ENCODE measurements around the gene PTPRD. TPM values are rescaled to one million over a fixed set of nuclear protein-coding genes. Genes with fewer than 3 reads are reported as not detected.

Gene PTPRD
- total RNA-seq, 2 experiments from 2014 or later, result 0.03 TPM; not detected in 1

DNA sequence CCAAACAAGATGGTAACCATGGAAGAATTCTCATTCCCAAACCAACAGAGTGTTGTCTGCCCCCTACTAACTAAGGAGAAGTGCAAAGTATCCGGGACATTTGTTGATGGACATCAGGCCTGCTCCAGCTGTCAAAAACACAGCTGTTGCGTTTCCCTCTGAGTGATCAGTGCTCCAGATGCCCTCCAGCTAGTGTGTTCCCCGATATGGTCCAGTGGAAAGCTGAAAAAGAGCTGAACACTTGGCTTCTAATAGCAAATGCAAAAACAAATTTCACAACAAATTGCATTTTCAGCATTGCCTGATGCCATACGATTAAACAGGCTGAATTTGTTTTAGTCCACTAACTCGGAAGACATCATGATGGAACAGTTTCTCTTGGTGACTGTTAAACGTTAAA, 1398.7 kb downstream of the PTPRD start:
- BruUV-seq (replicated peaks), result no TSS peak
- H3K9me2 ChIP-seq (ENCODE audit: insufficient read depth, low read length), result no peaks in the 10 kb centered on the region
- TF ChIP-seq EZH2phosphoT487 (IDR thresholded peaks at IDR 0.05; ENCODE audit: borderline replicate concordance, low read depth, low read length), result no peak
- TF ChIP-seq, protein P1, sequence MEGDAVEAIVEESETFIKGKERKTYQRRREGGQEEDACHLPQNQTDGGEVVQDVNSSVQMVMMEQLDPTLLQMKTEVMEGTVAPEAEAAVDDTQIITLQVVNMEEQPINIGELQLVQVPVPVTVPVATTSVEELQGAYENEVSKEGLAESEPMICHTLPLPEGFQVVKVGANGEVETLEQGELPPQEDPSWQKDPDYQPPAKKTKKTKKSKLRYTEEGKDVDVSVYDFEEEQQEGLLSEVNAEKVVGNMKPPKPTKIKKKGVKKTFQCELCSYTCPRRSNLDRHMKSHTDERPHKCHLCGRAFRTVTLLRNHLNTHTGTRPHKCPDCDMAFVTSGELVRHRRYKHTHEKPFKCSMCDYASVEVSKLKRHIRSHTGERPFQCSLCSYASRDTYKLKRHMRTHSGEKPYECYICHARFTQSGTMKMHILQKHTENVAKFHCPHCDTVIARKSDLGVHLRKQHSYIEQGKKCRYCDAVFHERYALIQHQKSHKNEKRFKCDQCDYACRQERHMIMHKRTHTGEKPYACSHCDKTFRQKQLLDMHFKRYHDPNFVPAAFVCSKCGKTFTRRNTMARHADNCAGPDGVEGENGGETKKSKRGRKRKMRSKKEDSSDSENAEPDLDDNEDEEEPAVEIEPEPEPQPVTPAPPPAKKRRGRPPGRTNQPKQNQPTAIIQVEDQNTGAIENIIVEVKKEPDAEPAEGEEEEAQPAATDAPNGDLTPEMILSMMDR (conservative IDR thresholded peaks at IDR 0.05; ENCODE audit: low read length), result no peak
- no peak overlapping the region for H3K4me3 ChIP-seq (ENCODE audit: low read depth, low read length, poor library complexity, severe bottlenecking)
- H3K9me3 ChIP-seq (ENCODE audit: low read length), result no peaks in the 10 kb centered on the region
- H3K4me2 ChIP-seq (ENCODE audit: low read length), result no peak overlapping the region
- no peaks in the 10 kb centered on the region for H3K79me2 ChIP-seq (ENCODE audit: insufficient read depth, low read depth, low read length)
- no peaks in the 10 kb centered on the region for H3K36me3 ChIP-seq (ENCODE audit: insufficient read depth, low read length)
- H4K20me1 ChIP-seq (ENCODE audit: insufficient read depth, low read length), result no peaks in the 10 kb centered on the region
- CTCF ChIA-PET (ENCODE audit: unreplicated experiment), result no interaction called here
- intact Hi-C loops (cut with micrococcal nuclease; ENCODE audit: unreplicated experiment), result no loop called here
- H3K27ac ChIP-seq (ENCODE audit: low read depth, low read length, poor library complexity, severe bottlenecking), result no peak overlapping the region
- POLR2A ChIA-PET, result interaction anchor here (0.5 to 1.2 kb wide), 3 partner anchors 8 to 1864 kb away, joined by 3 read pairs; no protein-coding TSS in a partner anchor
- no peak for DNase-seq (ENCODE audit: low spot score)
- no peaks in the 10 kb centered on the region for H3K4me1 ChIP-seq (ENCODE audit: insufficient read depth, low read length, poor library complexity, severe bottlenecking)
- H2AFZ ChIP-seq (ENCODE audit: low read length), result no peak overlapping the region

DNA sequence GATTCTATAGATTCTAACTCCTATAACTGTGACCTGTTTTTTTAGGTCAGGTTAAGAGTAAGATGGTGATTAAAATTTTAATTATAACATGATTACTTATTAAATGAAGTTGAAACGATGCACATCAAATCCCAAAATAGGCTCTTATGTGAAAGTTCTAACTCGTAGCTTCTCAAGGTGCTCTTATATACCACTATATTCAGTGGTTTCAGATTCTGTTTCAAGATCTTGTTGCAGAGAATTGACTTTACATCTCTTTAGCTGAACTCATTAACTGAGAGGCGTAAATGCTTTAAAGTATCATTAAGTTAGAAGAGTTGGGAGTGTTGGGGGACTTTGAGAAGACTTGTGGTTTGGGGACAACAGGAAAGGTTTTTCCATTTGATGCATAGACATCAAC, 1399.8 kb downstream of the PTPRD start:
- no peak for DNase-seq (ENCODE audit: low spot score)
- Histone ChIP-seq H3K9me3 (ENCODE audit: low read length) (no peaks in the 10 kb centered on the region), H3K27ac (ENCODE audit: low read depth, low read length, poor library complexity, severe bottlenecking) (no peak overlapping the region), H3K4me3 (ENCODE audit: low read depth, low read length, poor library complexity, severe bottlenecking) (no peak overlapping the region), H3K36me3 (ENCODE audit: insufficient read depth, low read length) (no peaks in the 10 kb centered on the region), H3K4me1 (ENCODE audit: insufficient read depth, low read length, poor library complexity, severe bottlenecking) (no peaks in the 10 kb centered on the region), H2AFZ (ENCODE audit: low read length) (no peak overlapping the region), H3K4me2 (ENCODE audit: low read length) (no peak overlapping the region), H4K20me1 (ENCODE audit: insufficient read depth, low read length) (no peaks in the 10 kb centered on the region), H3K9me2 (ENCODE audit: insufficient read depth, low read length) (no peaks in the 10 kb centered on the region), H3K79me2 (ENCODE audit: insufficient read depth, low read depth, low read length) (no peaks in the 10 kb centered on the region)
- ChIA-PET POLR2A (interaction anchor here (1.2 kb wide), 1 partner anchor 9 kb away, joined by 3 read pairs; no protein-coding TSS in a partner anchor), CTCF (ENCODE audit: unreplicated experiment) (no interaction called here)
- no TSS peak for BruUV-seq (replicated peaks)
- no peak for TF ChIP-seq EZH2phosphoT487 (IDR thresholded peaks at IDR 0.05; ENCODE audit: borderline replicate concordance, low read depth, low read length)
- TF ChIP-seq, protein P1 (conservative IDR thresholded peaks at IDR 0.05; ENCODE audit: low read length), result no peak
- intact Hi-C loops (cut with micrococcal nuclease; ENCODE audit: unreplicated experiment), result no loop called here

DNA sequence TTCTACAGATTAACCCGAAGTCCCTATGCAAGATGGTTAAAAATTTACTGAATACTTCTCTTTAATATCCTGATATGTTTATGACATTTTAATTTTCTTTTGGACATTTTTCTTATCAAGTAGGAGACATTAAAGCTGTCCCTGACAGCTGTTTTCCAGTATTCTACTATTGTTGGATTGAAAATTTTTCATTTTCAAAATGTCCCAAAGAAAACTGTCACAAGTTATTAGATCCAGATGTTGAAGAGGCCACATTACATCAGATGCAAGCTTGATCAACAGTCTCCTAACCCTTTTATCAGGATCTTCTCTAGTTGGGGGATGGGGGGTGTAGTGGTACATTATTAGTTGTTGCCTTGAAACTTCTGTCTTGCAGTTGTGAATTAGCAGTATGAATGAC, 1410.5 kb downstream of the PTPRD start:
- no peaks in the 10 kb centered on the region for H3K4me1 ChIP-seq (ENCODE audit: insufficient read depth, low read length, poor library complexity, severe bottlenecking)
- CTCF ChIA-PET (ENCODE audit: unreplicated experiment), result no interaction called here
- H4K20me1 ChIP-seq (ENCODE audit: insufficient read depth, low read length), result no peaks in the 10 kb centered on the region

More for the DNA sequence above, 1410.5 kb downstream of the PTPRD start:
- POLR2A ChIA-PET, result no interaction called here
- H3K79me2 ChIP-seq (ENCODE audit: insufficient read depth, low read depth, low read length), result no peaks in the 10 kb centered on the region
- no peak overlapping the region for H3K27ac ChIP-seq (ENCODE audit: low read depth, low read length, poor library complexity, severe bottlenecking)
- no peaks in the 10 kb centered on the region for H3K9me3 ChIP-seq (ENCODE audit: low read length)
- intact Hi-C loops (cut with micrococcal nuclease; ENCODE audit: unreplicated experiment), result no loop called here
- no peak overlapping the region for H2AFZ ChIP-seq (ENCODE audit: low read length)
- H3K4me3 ChIP-seq (ENCODE audit: low read depth, low read length, poor library complexity, severe bottlenecking), result no peak overlapping the region
- no TSS peak for BruUV-seq (replicated peaks)
- H3K9me2 ChIP-seq (ENCODE audit: insufficient read depth, low read length), result no peaks in the 10 kb centered on the region
- no peaks in the 10 kb centered on the region for H3K36me3 ChIP-seq (ENCODE audit: insufficient read depth, low read length)
- no peak overlapping the region for H3K4me2 ChIP-seq (ENCODE audit: low read length)
- DNase-seq (ENCODE audit: low spot score), result no peak
- TF ChIP-seq EZH2phosphoT487 (IDR thresholded peaks at IDR 0.05; ENCODE audit: borderline replicate concordance, low read depth, low read length), result no peak
- TF ChIP-seq, protein P1 (conservative IDR thresholded peaks at IDR 0.05; ENCODE audit: low read length), result no peak

Measured in OCI-LY7 (cell line).